AG09319 (cell line): ENCODE data around the gene RBMS1.

ENCODE experiments used
- DNase-seq: peaks from one replicate; pipeline ENCODE4 v3.0.0-alpha.2; 2010; ENCODE audit warnings: low read depth; ENCODE audit errors: extremely low read depth
- TF ChIP-seq, protein P1 (sequence below): IDR thresholded peaks from 2 replicates; pipeline ENCODE4 v1.5.1; 2011; ENCODE audit warnings: low read depth, mild to moderate bottlenecking, inconsistent platforms, low read length, moderate library complexity

The RBMS1 gene

GRCh38 chr2:160267692-160268091 lies 225.9 kb downstream of the RBMS1 start:
- TF ChIP-seq, protein P1, sequence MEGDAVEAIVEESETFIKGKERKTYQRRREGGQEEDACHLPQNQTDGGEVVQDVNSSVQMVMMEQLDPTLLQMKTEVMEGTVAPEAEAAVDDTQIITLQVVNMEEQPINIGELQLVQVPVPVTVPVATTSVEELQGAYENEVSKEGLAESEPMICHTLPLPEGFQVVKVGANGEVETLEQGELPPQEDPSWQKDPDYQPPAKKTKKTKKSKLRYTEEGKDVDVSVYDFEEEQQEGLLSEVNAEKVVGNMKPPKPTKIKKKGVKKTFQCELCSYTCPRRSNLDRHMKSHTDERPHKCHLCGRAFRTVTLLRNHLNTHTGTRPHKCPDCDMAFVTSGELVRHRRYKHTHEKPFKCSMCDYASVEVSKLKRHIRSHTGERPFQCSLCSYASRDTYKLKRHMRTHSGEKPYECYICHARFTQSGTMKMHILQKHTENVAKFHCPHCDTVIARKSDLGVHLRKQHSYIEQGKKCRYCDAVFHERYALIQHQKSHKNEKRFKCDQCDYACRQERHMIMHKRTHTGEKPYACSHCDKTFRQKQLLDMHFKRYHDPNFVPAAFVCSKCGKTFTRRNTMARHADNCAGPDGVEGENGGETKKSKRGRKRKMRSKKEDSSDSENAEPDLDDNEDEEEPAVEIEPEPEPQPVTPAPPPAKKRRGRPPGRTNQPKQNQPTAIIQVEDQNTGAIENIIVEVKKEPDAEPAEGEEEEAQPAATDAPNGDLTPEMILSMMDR: no peak
- no peak for DNase-seq

DNA sequence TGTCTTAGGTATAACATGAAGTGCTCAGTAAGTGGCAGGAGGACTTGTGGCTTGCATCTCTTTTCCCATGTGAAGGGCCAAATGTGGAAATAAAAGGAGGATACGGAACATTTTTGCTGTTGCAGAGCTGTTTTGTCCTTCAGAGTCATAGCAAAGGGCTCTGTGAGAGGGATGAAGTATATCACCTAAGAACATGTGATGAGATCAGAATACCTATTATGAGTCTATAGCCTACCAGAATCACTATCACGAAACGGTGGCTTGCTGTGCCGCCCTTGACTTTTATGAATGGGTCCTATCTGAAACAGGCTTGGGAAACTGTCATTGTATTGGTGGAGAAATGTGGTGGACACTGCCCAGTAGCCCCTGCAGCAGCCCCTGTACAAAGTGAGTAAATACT lies 226.6 kb downstream of the RBMS1 start:
- DNase-seq: no peak
- TF ChIP-seq, protein P1: no peak

GRCh38 chr2:160266037-160266551 lies 227.5 kb downstream of the RBMS1 start:
- TF ChIP-seq, protein P1: no peak
- no peak for DNase-seq

GRCh38 chr2:160264308-160264707 lies 229.3 kb downstream of the RBMS1 start:
- TF ChIP-seq, protein P1: no peak
- no peak for DNase-seq

- no peak for DNase-seq
- TF ChIP-seq, protein P1: no peak
Measured at GRCh38 chr2:160261732-160262131, 231.9 kb downstream of the RBMS1 start.

- DNase-seq: no peak
- TF ChIP-seq, protein P1: no peak
Measured at GRCh38 chr2:160258492-160258805, 235.2 kb downstream of the RBMS1 start.

- no peak for DNase-seq
- TF ChIP-seq, protein P1: no peak
Measured at GRCh38 chr2:160257743-160258491, 235.7 kb downstream of the RBMS1 start.
